Liver (tissue), 9 donors: ENCODE data around the gene TFAP2D. TPM values are rescaled to one million over a fixed set of nuclear protein-coding genes. Genes with fewer than 3 reads are reported as not detected.

Experiments used
- DNase-seq: peaks from one replicate; pipeline ENCODE4 v3.0.0-alpha.2; 2017; ENCODE audit warnings: low spot score
- H3K27ac ChIP-seq, 2 donors: one replicate each; pipeline ENCODE4 v1.7.0; 2013; ENCODE audit warnings: inconsistent platforms in 2 of 2, low read length in 2 of 2, control low read depth in 1 of 2, low read depth in 1 of 2, mild to moderate bottlenecking in 1 of 2
- H3K27me3 ChIP-seq, 4 donors: one replicate each; pipeline versions ENCODE4 v1.6.1 to v1.7.0; 2013; ENCODE audit warnings: low read length in 3 of 4, inconsistent platforms in 1 of 4, mild to moderate bottlenecking in 1 of 4, moderate library complexity in 1 of 4; ENCODE audit not compliant: control insufficient read depth in 4 of 4, insufficient read depth in 4 of 4
- H3K36me3 ChIP-seq, 4 donors: one replicate each; pipeline versions ENCODE4 v1.6.1 to v1.7.0; 2013; ENCODE audit warnings: low read length in 3 of 4, mild to moderate bottlenecking in 3 of 4, low read depth in 1 of 4, moderate library complexity in 1 of 4; ENCODE audit not compliant: control insufficient read depth in 4 of 4, insufficient read depth in 3 of 4
- H3K4me1 ChIP-seq, 4 donors: one replicate each; pipeline versions ENCODE4 v1.6.1 to v1.7.0; 2013; ENCODE audit warnings: low read length in 3 of 4, mild to moderate bottlenecking in 3 of 4, moderate library complexity in 1 of 4; ENCODE audit not compliant: control insufficient read depth in 4 of 4, insufficient read depth in 4 of 4
- H3K4me3 ChIP-seq, 3 donors: one replicate each; pipeline versions ENCODE4 v1.6.1 to v1.7.0; 2013; ENCODE audit warnings: low read length in 3 of 3, control low read depth in 1 of 3, low read depth in 1 of 3, mild to moderate bottlenecking in 1 of 3
- H3K9ac ChIP-seq, 2 donors: one replicate each; pipeline ENCODE4 v1.7.0; 2013; ENCODE audit warnings: low read length in 2 of 2, mild to moderate bottlenecking in 2 of 2, moderate library complexity in 2 of 2, control low read depth in 1 of 2, low read depth in 1 of 2
- H3K9me3 ChIP-seq, 4 donors: one replicate each; pipeline versions ENCODE4 v1.6.1 to v1.7.0; 2013; ENCODE audit warnings: low read length in 3 of 4; ENCODE audit not compliant: control insufficient read depth in 4 of 4
- EGR1 ChIP-seq, 2 donors: IDR thresholded peaks; 2 replicates each; pipeline ENCODE4 v1.6.1; 2016 to 2018; ENCODE audit warnings: antibody characterized with exemption in 2 of 2, low read depth in 2 of 2
- FOXA1 ChIP-seq: IDR thresholded peaks from 2 replicates; pipeline ENCODE4 v1.6.1; 2016; ENCODE audit warnings: antibody characterized with exemption
- FOXA2 ChIP-seq: IDR thresholded peaks from 2 replicates; pipeline ENCODE4 v1.6.1; 2016; ENCODE audit warnings: antibody characterized with exemption
- GABPA ChIP-seq, 2 donors: IDR thresholded peaks in 1 of 2; conservative IDR thresholded peaks in 1 of 2; 2 replicates each; pipeline ENCODE4 v1.6.1; 2016; ENCODE audit warnings: antibody characterized with exemption in 2 of 2, mild to moderate bottlenecking in 1 of 2, moderate library complexity in 1 of 2
- HNF4A ChIP-seq, 2 donors: conservative IDR thresholded peaks; 2 replicates each; pipeline ENCODE4 v1.6.1; 2016; ENCODE audit warnings: antibody characterized with exemption in 2 of 2, mild to moderate bottlenecking in 2 of 2
- HNF4G ChIP-seq: IDR thresholded peaks from 2 replicates; pipeline ENCODE4 v1.6.1; 2016; ENCODE audit warnings: antibody characterized with exemption
- JUND ChIP-seq, 2 donors: IDR thresholded peaks; 2 replicates each; pipeline ENCODE4 v1.6.1; 2016; ENCODE audit warnings: antibody characterized with exemption in 2 of 2
- NR2F2 ChIP-seq: IDR thresholded peaks from 2 replicates; pipeline ENCODE4 v1.6.1; 2016; ENCODE audit warnings: antibody characterized with exemption
- RAD21 ChIP-seq, 2 donors: IDR thresholded peaks; 2 replicates each; pipeline ENCODE4 v1.6.1; 2016; ENCODE audit warnings: antibody characterized with exemption in 2 of 2, mild to moderate bottlenecking in 2 of 2
- RXRA ChIP-seq, 2 donors: IDR thresholded peaks; 2 replicates each; pipeline ENCODE4 v1.6.1; 2017 to 2018; ENCODE audit warnings: antibody characterized with exemption in 2 of 2, mild to moderate bottlenecking in 1 of 2
- SP1 ChIP-seq: IDR thresholded peaks from 2 replicates; pipeline ENCODE4 v1.6.1; 2018; ENCODE audit warnings: antibody characterized with exemption, mild to moderate bottlenecking
- TAF1 ChIP-seq: conservative IDR thresholded peaks from 2 replicates; pipeline ENCODE4 v1.6.1; 2016; ENCODE audit warnings: antibody characterized with exemption, mild to moderate bottlenecking
- YY1 ChIP-seq: IDR thresholded peaks from 2 replicates; pipeline ENCODE4 v1.6.1; 2016; ENCODE audit warnings: antibody characterized with exemption, mild to moderate bottlenecking
- WGBS: extraction: QIAGEN DNeasy Blood & Tissue Kit; methylation state at CpG from one replicate; pipeline ENCODE4 v1.1.7; 2013; 5-methylcytosine and 5-hydroxymethylcytosine counted together
- polyA plus RNA-seq, 2 donors: library from polyadenylated mRNA; stranded (reverse) in 1 of 2; unstranded in 1 of 2; fragments of 200-250 nt in 1 of 2; fragments of >200 nt in 1 of 2; fragmentation: Nextera tagmentation in 1 of 2; extraction: Ambion mirVana in 1 of 2; gene quantifications; one replicate each; pipeline versions ENCODE4 v1.2.1 to v1.2.3, GENCODE V29; 2013 to 2015
- total RNA-seq, 2 donors: library from RNA; depleted of rRNA; stranded (reverse); fragments of >200 nt; gene quantifications; one replicate each; pipeline ENCODE4 v1.2.3, GENCODE V29; 2014
- TF ChIP-seq, protein P1 (sequence below): IDR thresholded peaks from 2 replicates; pipeline ENCODE4 v1.6.1; 2016; ENCODE audit warnings: antibody characterized with exemption
- TF ChIP-seq, protein P2 (sequence below): IDR thresholded peaks from 2 replicates; pipeline ENCODE4 v1.6.1; 2016; ENCODE audit warnings: antibody characterized with exemption, mild to moderate bottlenecking
- TF ChIP-seq, protein P3 (sequence below): fragments of 150-350 bp; IDR thresholded peaks from 2 replicates; pipeline ENCODE4 v1.5.1; 2017; ENCODE audit warnings: improper control_type of control experiment, low read depth, low read length; ENCODE audit not compliant: missing input control
- TF ChIP-seq, protein P4 (sequence below): IDR thresholded peaks from 2 replicates; pipeline ENCODE4 v1.6.1; 2016; ENCODE audit warnings: antibody characterized with exemption
- TF ChIP-seq, protein P5 (sequence below): IDR thresholded peaks from 2 replicates; pipeline ENCODE4 v1.6.1; 2016; ENCODE audit warnings: antibody characterized with exemption
- donor health status: healthy.
- donor health status: healthy.
- donor health status: healthy.
- donor health status: healthy.
- donor health status: healthy.

Gene TFAP2D
- total and polyA plus RNA-seq, 4 donors = not detected

DNA sequence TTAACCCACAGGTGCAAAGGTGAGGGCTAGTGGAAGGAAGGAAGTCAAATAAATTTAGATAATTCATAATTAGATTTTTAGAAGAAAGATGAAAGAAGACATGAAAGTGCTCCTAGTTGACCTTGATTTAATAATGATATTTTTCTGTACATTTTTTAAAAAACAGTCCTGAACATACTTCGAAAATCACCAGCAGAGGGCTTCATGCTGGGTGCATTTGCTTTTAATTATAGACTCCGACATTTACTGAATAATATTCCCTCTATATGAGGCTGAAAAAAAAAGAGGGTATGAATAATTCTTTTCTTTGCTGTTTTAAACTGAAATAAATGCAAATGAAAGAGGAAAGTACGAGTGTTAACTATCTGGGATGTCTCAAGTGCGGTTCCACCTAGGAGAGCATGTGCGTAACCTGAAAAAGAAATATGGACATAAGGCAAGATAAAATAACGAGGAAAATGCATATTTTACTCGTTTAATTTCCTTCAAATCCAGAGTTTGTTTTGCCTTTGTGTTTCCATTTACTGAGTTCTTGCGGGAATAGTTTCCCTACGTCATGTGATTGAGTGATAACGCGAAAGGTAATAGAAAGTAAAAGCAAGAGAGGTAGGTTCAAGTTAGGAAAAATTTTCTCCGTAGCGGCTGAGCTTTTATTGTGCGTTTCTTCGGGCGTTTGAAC is 102.2 kb downstream of the TFAP2D start:
- Histone ChIP-seq H3K4me1 (peaks cover 9 to 17% (median 13%) of the 10 kb centered on the region in 4 donors), H3K27ac (no peak overlapping the region), H3K4me3 (peak overlapping the region; percentile 59 to 81 (median 81)), H3K27me3 (peaks cover 0 to 4% (median under 1%) of the 10 kb centered on the region in 4 donors), H3K36me3 (no peaks in the 10 kb centered on the region), H3K9me3 (no peaks in the 10 kb centered on the region), H3K9ac (peak overlapping the region; percentile 78 to 88)
- 3% methylated on average over 16 of the region's 16 CpGs for WGBS
- TF ChIP-seq NR2F2 = no peak
- TF ChIP-seq JUND (IDR thresholded peaks at IDR 0.05) = no peak
- no peak for TF ChIP-seq HNF4G
- no peak for TF ChIP-seq SP1
- no peak for TF ChIP-seq FOXA1
- TF ChIP-seq FOXA2 = no peak
- TF ChIP-seq, protein P1, sequence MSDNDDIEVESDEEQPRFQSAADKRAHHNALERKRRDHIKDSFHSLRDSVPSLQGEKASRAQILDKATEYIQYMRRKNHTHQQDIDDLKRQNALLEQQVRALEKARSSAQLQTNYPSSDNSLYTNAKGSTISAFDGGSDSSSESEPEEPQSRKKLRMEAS = peak; percentile 37
- TF ChIP-seq TAF1 = no peak
- no peak for TF ChIP-seq EGR1 (IDR thresholded peaks at IDR 0.05; ENCODE audit: low read depth in 2 of 2)
- TF ChIP-seq, protein P2, sequence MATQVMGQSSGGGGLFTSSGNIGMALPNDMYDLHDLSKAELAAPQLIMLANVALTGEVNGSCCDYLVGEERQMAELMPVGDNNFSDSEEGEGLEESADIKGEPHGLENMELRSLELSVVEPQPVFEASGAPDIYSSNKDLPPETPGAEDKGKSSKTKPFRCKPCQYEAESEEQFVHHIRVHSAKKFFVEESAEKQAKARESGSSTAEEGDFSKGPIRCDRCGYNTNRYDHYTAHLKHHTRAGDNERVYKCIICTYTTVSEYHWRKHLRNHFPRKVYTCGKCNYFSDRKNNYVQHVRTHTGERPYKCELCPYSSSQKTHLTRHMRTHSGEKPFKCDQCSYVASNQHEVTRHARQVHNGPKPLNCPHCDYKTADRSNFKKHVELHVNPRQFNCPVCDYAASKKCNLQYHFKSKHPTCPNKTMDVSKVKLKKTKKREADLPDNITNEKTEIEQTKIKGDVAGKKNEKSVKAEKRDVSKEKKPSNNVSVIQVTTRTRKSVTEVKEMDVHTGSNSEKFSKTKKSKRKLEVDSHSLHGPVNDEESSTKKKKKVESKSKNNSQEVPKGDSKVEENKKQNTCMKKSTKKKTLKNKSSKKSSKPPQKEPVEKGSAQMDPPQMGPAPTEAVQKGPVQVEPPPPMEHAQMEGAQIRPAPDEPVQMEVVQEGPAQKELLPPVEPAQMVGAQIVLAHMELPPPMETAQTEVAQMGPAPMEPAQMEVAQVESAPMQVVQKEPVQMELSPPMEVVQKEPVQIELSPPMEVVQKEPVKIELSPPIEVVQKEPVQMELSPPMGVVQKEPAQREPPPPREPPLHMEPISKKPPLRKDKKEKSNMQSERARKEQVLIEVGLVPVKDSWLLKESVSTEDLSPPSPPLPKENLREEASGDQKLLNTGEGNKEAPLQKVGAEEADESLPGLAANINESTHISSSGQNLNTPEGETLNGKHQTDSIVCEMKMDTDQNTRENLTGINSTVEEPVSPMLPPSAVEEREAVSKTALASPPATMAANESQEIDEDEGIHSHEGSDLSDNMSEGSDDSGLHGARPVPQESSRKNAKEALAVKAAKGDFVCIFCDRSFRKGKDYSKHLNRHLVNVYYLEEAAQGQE = no peak
- TF ChIP-seq, protein P3, sequence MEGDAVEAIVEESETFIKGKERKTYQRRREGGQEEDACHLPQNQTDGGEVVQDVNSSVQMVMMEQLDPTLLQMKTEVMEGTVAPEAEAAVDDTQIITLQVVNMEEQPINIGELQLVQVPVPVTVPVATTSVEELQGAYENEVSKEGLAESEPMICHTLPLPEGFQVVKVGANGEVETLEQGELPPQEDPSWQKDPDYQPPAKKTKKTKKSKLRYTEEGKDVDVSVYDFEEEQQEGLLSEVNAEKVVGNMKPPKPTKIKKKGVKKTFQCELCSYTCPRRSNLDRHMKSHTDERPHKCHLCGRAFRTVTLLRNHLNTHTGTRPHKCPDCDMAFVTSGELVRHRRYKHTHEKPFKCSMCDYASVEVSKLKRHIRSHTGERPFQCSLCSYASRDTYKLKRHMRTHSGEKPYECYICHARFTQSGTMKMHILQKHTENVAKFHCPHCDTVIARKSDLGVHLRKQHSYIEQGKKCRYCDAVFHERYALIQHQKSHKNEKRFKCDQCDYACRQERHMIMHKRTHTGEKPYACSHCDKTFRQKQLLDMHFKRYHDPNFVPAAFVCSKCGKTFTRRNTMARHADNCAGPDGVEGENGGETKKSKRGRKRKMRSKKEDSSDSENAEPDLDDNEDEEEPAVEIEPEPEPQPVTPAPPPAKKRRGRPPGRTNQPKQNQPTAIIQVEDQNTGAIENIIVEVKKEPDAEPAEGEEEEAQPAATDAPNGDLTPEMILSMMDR = peak; percentile 39
- peak; percentile 47 to 59 for TF ChIP-seq RAD21 (IDR thresholded peaks at IDR 0.05)
- TF ChIP-seq, protein P4, sequence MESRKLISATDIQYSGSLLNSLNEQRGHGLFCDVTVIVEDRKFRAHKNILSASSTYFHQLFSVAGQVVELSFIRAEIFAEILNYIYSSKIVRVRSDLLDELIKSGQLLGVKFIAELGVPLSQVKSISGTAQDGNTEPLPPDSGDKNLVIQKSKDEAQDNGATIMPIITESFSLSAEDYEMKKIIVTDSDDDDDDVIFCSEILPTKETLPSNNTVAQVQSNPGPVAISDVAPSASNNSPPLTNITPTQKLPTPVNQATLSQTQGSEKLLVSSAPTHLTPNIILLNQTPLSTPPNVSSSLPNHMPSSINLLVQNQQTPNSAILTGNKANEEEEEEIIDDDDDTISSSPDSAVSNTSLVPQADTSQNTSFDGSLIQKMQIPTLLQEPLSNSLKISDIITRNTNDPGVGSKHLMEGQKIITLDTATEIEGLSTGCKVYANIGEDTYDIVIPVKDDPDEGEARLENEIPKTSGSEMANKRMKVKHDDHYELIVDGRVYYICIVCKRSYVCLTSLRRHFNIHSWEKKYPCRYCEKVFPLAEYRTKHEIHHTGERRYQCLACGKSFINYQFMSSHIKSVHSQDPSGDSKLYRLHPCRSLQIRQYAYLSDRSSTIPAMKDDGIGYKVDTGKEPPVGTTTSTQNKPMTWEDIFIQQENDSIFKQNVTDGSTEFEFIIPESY = no peak
- TF ChIP-seq HNF4A (conservative IDR thresholded peaks at IDR 0.05) = no peak
- TF ChIP-seq YY1 = no peak
- TF ChIP-seq, protein P5, sequence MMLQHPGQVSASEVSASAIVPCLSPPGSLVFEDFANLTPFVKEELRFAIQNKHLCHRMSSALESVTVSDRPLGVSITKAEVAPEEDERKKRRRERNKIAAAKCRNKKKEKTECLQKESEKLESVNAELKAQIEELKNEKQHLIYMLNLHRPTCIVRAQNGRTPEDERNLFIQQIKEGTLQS = no peak
- TF ChIP-seq GABPA (IDR thresholded peaks at IDR 0.05 in 1 of 2, conservative IDR thresholded peaks at IDR 0.05 in 1 of 2) = no peak
- no peak for TF ChIP-seq RXRA (IDR thresholded peaks at IDR 0.05)
- no peak for DNase-seq
